ENCODE results near the gene CD44.

The CD44 gene

DNA sequence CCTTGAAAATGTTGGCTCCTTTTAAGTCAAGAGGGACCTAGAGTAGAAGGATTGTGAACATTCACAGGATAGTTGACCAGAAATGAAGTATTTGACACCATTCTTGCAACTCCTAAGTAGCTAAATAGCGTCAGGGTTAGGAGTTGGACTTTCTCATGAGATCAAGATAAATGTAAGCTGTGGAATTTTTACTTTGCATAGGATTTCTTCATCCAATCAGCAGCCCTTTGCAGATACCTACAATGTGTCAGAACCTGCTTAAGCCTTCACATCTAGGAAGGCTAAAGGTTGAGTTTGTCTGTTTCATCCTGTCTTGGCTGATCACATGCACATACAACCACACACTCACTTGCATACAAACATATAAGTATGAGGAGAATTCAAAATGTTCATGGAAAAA, 32.3 kb downstream of the CD44 start:
- no peaks in the 10 kb centered on the region for H3K27me3 Mint-ChIP-seq
- no peaks in the 10 kb centered on the region for H3K9me3 Mint-ChIP-seq
- peak overlapping the region; percentile 99 to 100 for H3K27ac Mint-ChIP-seq
- H3K4me1 Mint-ChIP-seq (ENCODE audit: low read depth in 2 of 2) = peaks cover 80 to 95% of the 10 kb centered on the region in 2 donors
- peaks cover 97% of the 10 kb centered on the region for H3K36me3 Mint-ChIP-seq (ENCODE audit: insufficient read depth)
- peak overlapping the region; percentile 49 to 79 for H3K4me3 Mint-ChIP-seq
- ATAC-seq (replicated peaks) = no peak
- no peak for DNase-seq

DNA sequence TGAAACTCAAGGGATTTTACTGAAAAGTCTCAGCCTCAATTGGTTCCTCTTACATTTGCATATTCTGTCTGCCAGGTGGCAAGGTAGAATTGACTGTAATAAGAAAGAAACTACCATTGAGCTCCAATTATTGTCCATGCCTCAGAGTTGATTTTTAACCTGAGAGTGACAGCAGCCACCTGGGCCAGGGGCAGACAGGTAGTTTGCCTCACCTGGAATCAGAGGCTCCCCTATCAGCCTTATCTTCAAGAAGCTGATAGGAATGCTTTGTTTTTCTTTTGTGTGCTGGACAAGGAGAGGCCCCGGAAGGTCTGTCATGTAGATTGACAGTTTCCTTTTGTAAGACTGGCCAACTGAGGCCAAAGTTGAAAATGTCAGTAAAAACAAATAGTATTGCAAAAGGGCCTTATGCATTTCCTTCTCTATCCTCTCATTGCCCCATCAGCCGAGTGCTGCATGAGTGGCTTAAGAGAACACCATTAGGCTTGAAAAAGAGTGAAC, 34.1 kb downstream of the CD44 start:
- DNase-seq = no peak
- H3K36me3 Mint-ChIP-seq (ENCODE audit: insufficient read depth) = peaks cover 97% of the 10 kb centered on the region

DNA sequence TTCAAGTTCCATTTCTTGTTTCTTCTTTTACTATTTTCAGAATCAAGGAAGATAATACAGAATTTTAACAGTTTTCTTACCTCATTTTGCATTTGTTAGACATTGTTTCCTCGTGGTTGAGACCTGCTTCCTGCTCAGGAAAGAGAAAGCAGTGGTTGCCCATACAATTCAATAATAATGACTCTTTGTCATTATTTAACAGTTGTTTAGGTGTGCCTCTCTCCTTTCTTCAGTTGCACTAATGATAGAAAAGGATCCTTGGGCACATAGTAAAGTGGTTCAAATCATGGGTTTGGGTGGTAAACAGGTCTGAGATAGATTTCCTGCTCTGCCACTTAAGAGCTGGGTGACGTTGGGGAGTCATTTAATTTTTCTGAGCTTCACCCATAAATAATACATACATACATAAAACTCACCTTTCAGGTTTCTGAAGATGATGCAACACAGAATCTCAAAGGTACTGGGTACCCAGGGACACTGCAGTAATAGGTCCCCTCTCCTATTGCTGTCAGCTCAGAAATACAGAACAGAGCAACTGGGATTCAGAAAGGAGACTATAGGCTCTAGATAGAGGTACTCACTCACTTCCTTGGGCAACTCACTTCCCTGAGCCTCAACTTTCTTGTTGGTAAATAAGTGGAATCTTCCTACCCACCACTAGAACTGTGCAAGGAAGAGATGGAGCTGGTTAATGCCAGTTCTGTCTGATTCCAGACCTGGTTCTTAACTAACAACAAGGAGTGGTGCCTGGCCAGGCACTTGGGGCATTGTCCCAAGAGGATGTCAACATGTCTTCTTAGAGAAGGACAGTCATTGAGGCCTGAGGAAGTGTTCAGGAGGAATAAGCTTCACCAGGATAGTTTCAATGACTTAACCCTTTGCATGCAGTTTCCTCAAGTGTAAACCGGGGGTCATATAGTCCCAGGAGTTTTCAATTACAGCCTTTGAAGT, 34.9 kb downstream of the CD44 start:
- H3K4me3 Mint-ChIP-seq = peak overlapping the region; percentile 54 to 79
- H3K36me3 Mint-ChIP-seq (ENCODE audit: insufficient read depth) = peaks cover 97% of the 10 kb centered on the region
- no peaks in the 10 kb centered on the region for H3K27me3 Mint-ChIP-seq
- DNase-seq (peak in 1 of 3 experiments; percentile 27), ATAC-seq (replicated peaks) (peak; percentile 52)
- peak overlapping the region; percentile 62 to 100 for H3K27ac Mint-ChIP-seq
- no peaks in the 10 kb centered on the region for H3K9me3 Mint-ChIP-seq
- H3K4me1 Mint-ChIP-seq (ENCODE audit: low read depth in 2 of 2) = peaks cover 76 to 91% of the 10 kb centered on the region in 2 donors

More for the DNA sequence above, 34.1 kb downstream of the CD44 start:
- H3K27me3 Mint-ChIP-seq = no peaks in the 10 kb centered on the region
- peak overlapping the region; percentile 54 to 79 for H3K4me3 Mint-ChIP-seq
- H3K9me3 Mint-ChIP-seq = no peaks in the 10 kb centered on the region
- ATAC-seq (replicated peaks) = no peak
- H3K27ac Mint-ChIP-seq = peak overlapping the region; percentile 62 to 100
- peaks cover 76 to 94% of the 10 kb centered on the region in 2 donors for H3K4me1 Mint-ChIP-seq (ENCODE audit: low read depth in 2 of 2)

DNA sequence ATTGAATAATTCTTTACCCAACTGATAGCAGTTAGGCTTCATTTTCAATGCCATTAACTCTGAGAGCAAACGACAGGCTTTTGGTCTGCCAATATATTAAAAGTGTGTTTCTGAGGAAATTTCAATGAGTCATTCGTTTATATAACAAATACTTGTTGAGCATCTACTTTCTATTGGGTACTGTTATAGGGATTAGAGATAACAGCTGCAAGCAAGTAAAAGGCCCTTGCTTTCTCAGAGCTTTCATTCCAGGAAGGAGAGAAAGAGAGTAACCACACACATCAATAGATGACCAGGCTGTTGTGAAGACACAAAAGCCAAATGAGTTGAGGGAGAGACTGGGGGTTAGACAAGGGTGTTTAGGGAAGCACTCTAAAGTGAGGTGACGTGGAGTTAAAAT, 35.7 kb downstream of the CD44 start:
- H3K4me3 Mint-ChIP-seq = peak overlapping the region; percentile 54 to 79
- ATAC-seq (replicated peaks) (no peak), DNase-seq (no peak)
- H3K4me1 Mint-ChIP-seq (ENCODE audit: low read depth in 2 of 2) = peaks cover 77 to 91% of the 10 kb centered on the region in 2 donors
- no peaks in the 10 kb centered on the region for H3K27me3 Mint-ChIP-seq
- peaks cover 97% of the 10 kb centered on the region for H3K36me3 Mint-ChIP-seq (ENCODE audit: insufficient read depth)
- H3K9me3 Mint-ChIP-seq = no peaks in the 10 kb centered on the region
- H3K27ac Mint-ChIP-seq = peak overlapping the region; percentile 62 to 100

DNA sequence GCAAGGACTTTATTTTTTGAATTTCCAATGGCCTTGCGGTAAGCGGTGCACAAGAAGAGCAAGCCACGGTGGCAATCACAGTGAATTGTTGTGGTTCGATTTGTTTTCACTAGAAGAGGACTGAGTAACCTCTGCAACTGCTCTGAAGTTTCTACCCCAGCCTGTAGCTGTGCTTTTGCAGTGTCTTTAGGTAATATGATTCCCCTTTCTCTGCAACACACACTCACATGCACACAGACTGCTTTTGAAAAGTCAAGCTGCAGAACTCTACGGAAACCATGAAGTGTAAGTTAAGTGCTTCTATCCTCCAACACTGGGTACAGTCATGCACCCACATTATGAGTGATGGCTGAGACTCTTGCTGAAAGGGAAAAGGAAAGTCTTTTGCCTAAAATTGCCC, 38.4 kb downstream of the CD44 start:
- peak overlapping the region; percentile 62 to 90 for H3K27ac Mint-ChIP-seq
- no peaks in the 10 kb centered on the region for H3K27me3 Mint-ChIP-seq
- ATAC-seq (replicated peaks) = peak; percentile 48
- peak overlapping the region; percentile 54 to 70 for H3K4me3 Mint-ChIP-seq
- peaks cover 73 to 87% of the 10 kb centered on the region in 2 donors for H3K4me1 Mint-ChIP-seq (ENCODE audit: low read depth in 2 of 2)
- peak in 2 of 3 experiments; percentile 25 to 35 for DNase-seq
- no peaks in the 10 kb centered on the region for H3K9me3 Mint-ChIP-seq
- H3K36me3 Mint-ChIP-seq (ENCODE audit: insufficient read depth) = peaks cover 92% of the 10 kb centered on the region

DNA sequence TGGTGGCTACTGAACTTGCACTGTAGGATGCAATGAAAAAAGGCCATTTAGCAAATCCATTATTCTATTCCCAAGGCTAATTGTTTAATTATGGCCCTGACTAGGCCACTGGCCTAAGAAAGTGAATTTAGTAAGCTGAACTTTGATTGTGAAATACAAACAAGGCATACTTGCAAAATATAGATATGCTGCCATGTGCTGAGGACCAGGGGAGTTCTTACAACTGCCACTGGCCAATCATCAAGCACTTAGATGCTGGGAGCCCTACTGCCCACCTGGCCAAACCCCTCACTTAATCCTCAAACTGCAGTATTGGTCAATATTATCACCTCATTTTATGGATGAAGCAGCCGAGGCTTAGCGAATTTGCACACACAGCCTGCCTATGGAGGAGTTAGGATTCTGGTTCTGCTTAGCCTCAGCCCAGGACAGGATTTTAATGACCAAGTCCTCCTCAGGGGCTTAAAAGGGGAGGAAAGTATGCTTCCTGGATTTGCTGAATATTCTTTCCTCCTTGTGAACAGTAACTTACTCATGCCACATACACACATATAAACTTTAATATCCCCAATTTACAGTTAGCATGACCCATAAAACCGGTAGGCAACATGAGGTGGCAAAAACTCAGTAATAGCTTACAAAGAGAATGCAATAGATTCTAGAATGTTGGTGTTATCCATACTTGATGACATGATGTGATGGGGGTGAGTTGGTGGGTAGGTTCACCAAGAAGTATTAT, 39.3 kb downstream of the CD44 start:
- H3K36me3 Mint-ChIP-seq (ENCODE audit: insufficient read depth) = peaks cover 93% of the 10 kb centered on the region
- no peak for ATAC-seq (replicated peaks)
- peak overlapping the region; percentile 54 to 70 for H3K4me3 Mint-ChIP-seq
- peaks cover 75 to 87% of the 10 kb centered on the region in 2 donors for H3K4me1 Mint-ChIP-seq (ENCODE audit: low read depth in 2 of 2)
- H3K27me3 Mint-ChIP-seq = no peaks in the 10 kb centered on the region
- DNase-seq = no peak
- peak overlapping the region; percentile 62 to 90 for H3K27ac Mint-ChIP-seq
- no peaks in the 10 kb centered on the region for H3K9me3 Mint-ChIP-seq

DNA sequence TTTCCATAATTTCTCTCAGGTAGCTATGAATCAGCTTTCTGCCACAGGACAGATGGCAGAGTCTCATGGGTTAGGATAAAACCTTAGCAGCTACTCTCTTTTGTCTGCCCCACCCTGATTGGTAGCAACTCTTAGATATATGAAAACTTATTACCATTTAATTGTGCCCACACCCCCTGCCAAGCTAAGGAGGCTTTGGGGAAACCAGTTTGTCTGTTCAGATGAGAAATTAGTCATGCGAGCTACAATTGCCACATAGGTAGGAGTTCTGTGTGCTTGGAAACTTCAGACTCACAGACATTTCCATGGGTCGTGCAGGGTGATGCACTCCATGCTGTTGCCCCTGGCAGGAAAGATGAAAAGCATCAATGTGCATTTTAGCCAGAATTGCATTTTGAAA, 39.9 kb downstream of the CD44 start:
- ATAC-seq (replicated peaks) = no peak
- Mint-ChIP-seq H3K9me3 (no peaks in the 10 kb centered on the region), H3K27me3 (no peaks in the 10 kb centered on the region), H3K27ac (peak overlapping the region; percentile 62 to 90), H3K36me3 (ENCODE audit: insufficient read depth) (peaks cover 93% of the 10 kb centered on the region), H3K4me1 (ENCODE audit: low read depth in 2 of 2) (peaks cover 69 to 87% of the 10 kb centered on the region in 2 donors), H3K4me3 (peak overlapping the region; percentile 41 to 54)
- no peak for DNase-seq

DNA sequence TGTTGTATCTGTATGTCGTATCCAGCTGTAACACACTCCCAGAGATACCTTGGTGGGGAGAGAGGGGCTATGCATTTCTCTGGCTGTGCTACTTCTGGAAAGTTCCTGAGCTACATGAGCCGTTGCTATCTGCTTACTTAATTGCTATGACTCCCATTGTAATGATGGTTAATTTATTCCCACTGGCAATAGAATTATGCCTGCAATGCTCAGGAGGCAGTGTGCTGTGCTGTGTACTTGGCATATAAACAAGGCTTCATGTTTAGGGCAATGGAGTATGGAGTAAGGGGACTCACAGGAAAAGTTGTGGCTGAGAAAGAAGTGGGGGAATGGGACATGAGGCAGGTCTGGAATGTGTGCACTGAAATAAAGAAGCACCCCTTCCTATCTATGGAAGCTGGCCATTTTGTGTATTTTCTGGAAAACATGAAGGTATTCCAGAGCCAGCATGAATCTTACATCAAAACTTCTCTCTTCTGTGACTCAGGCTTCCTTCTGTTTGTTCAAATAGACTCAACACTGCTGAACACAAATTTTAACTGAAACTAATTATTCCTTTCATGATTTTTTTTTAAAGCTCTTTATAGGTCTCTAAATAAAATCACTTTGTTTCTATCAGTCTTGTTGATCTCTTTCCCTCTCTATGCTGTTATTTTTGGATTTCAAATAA, 40.6 kb downstream of the CD44 start:
- DNase-seq (no peak), ATAC-seq (replicated peaks) (no peak)
- Mint-ChIP-seq H3K4me1 (ENCODE audit: low read depth in 2 of 2) (peaks cover 65 to 82% of the 10 kb centered on the region in 2 donors), H3K9me3 (no peaks in the 10 kb centered on the region), H3K36me3 (ENCODE audit: insufficient read depth) (peaks cover 94% of the 10 kb centered on the region), H3K4me3 (peak overlapping the region; percentile 12 to 41), H3K27me3 (no peaks in the 10 kb centered on the region), H3K27ac (peak overlapping the region; percentile 62 to 90)

DNA sequence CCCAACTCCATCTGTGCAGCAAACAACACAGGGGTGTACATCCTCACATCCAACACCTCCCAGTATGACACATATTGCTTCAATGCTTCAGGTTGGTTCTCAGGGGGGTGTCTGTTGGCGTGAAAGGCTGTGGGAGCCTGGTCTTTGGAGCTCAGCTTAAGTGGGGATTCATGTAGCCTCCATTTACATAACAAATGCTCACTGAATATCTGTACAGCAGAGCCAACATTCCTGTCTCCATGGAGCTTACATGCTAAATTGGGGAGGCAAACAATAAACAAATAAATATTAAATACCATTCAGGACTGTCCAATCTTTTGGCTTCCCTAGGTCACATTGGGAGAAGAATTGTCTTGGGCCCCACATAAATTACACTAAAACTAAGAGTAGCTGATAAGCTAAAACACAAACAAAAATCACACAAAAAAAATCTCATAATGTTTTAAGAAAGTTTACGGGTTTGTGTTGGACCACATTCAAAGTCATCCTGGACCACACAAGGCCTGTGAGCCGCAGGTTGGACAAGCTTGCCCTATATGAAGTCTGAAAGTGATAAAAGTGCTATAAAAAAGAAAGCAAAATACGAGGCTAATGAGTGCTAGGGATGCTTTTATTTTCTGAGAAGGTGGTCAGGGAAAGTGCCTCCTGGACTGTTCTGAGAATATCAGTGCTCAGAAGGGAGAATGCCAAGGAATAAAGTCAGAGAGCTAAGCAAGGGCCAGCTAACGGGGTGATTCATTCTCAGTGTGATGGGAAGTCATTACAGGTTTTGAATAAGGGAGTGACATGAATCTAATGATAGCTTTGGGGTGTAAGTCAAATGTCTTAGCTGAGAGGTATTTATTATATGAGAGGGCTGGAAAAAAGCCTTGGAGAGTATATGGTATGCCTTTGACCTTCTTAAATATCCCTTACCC, 41.6 kb downstream of the CD44 start:
- no peak for ATAC-seq (replicated peaks)
- H3K27ac Mint-ChIP-seq = peak overlapping the region; percentile 62 to 90
- H3K27me3 Mint-ChIP-seq = no peaks in the 10 kb centered on the region
- H3K4me3 Mint-ChIP-seq = peak overlapping the region; percentile 12 to 41
- H3K9me3 Mint-ChIP-seq = no peaks in the 10 kb centered on the region
- H3K36me3 Mint-ChIP-seq (ENCODE audit: insufficient read depth) = peaks cover 92% of the 10 kb centered on the region
- DNase-seq = no peak
- H3K4me1 Mint-ChIP-seq (ENCODE audit: low read depth in 2 of 2) = peaks cover 61 to 81% of the 10 kb centered on the region in 2 donors

DNA sequence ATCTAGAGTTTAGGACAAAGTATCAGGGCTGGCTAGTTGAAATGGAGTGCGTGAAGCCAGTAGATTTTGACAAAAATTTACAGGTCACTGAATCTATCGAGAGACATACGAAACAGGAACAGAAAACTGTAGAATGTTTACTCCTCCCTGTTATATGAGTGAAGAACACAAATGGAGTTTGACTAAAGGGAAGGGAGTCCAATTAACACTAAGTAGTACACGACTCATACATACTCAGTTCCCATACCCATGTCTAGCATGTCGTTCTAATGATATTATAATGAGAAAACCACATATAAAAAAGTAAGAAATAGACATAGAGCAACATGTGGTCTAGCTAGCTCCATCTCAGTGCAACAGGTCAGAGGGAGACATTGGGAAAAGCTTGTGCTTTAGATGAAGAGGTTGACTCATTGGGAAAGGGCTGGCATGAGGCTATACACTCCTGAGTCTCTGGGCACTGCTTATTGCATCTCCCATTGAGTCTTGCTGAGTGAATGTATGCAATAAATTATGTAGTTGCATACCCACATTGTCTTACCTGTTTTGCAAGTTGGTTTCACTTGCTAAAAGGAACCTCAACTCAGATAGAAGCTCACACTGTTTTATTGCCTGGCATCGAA, 43.5 kb downstream of the CD44 start:
- peak overlapping the region; percentile 7 to 48 for H3K4me3 Mint-ChIP-seq
- H3K27ac Mint-ChIP-seq = peak overlapping the region; percentile 81 to 91
- H3K4me1 Mint-ChIP-seq (ENCODE audit: low read depth in 2 of 2) = peaks cover 53 to 73% of the 10 kb centered on the region in 2 donors
- no peaks in the 10 kb centered on the region for H3K27me3 Mint-ChIP-seq
- peak; percentile 3 for ATAC-seq (replicated peaks)
- H3K9me3 Mint-ChIP-seq = no peaks in the 10 kb centered on the region
- DNase-seq = no peak
- H3K36me3 Mint-ChIP-seq (ENCODE audit: insufficient read depth) = peaks cover 92% of the 10 kb centered on the region

DNA sequence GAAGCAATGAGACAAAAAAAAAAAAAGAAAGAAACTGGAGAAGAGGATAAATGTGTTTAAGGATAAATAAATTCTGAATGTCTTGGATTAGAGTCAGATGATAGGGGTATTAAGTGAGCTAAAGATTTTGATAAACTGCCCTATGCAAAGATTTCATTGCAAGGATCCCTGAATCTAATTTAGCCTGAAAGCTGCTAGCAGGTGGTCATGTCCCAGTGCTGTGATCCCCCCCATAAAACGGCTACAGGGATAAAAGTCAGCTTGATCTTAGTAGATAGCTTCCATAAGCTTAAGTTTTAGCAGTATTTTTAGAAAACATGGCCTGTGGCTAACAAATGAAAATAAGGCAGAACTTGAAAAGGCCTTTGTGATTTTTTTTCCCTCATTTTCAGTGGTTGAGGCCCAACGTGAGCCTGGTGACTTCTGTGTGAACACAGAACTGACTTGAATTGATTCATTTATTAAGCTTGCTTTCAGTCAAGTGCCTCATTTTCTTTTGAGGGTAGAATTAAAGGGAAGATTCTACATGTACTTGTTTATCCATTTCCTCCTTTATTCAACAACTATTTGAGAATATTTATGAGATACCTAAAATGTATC, 44.5 kb downstream of the CD44 start:
- ATAC-seq (replicated peaks) (no peak), DNase-seq (no peak)
- Mint-ChIP-seq H3K36me3 (ENCODE audit: insufficient read depth) (peaks cover 92% of the 10 kb centered on the region), H3K27me3 (no peaks in the 10 kb centered on the region), H3K27ac (peak overlapping the region; percentile 81 to 91), H3K9me3 (no peaks in the 10 kb centered on the region), H3K4me1 (ENCODE audit: low read depth in 2 of 2) (peaks cover 47 to 75% of the 10 kb centered on the region in 2 donors), H3K4me3 (peak overlapping the region in 1 of 2 donors; percentile 7)

All from effector memory CD8-positive, alpha-beta T cell (primary cell).